WTC11 (cell line): ENCODE results near the gene FXYD7. TPM values are rescaled to one million over a fixed set of nuclear protein-coding genes. Genes with fewer than 3 reads are reported as not detected.
"Not testable (repeated sequence)": the region's sequence is repeated elsewhere in the genome, so short reads cannot be mapped to it uniquely, and the experiment has no call there.

Experiments used
- ATAC-seq: fragments of 200-7000 bp; cut with Tn5 transposase; 2 replicates; pipeline ENCODE4 v1.10.0; 2021; ENCODE audit warnings: mild to moderate bottlenecking, moderate library complexity
- CTCF ChIA-PET: fragments of 300-600 bp; sonication (Branson Sonifier 250); formaldehyde crosslinking; loops from one replicate; lab custom pipeline; 2021; ENCODE audit warnings: antibody characterized with exemption; lab: Charles Lee
- POLR2A ChIA-PET: fragments of 350-600 bp; sonication (Branson Sonifier 250); formaldehyde crosslinking; loops from one replicate; lab custom pipeline; 2021; ENCODE audit warnings: antibody characterized with exemption; lab: Charles Lee
- DNase-seq: peaks from one replicate; pipeline ENCODE4 v3.0.0; 2021; ENCODE audit warnings: low spot score
- H3K27ac Mint-ChIP-seq: 2 replicates; pipeline ENCODE4 v1.8.0; 2021; ENCODE audit warnings: mixed read lengths
- H3K27me3 Mint-ChIP-seq: 2 replicates; pipeline ENCODE4 v1.8.0; 2021; ENCODE audit warnings: low read depth, mild to moderate bottlenecking, moderate library complexity, mixed read lengths
- H3K36me3 Mint-ChIP-seq: 2 replicates; pipeline ENCODE4 v1.8.0; 2021; ENCODE audit warnings: mixed read lengths
- H3K4me1 Mint-ChIP-seq: 2 replicates; pipeline ENCODE4 v1.8.0; 2022; ENCODE audit warnings: mixed read lengths
- H3K4me3 Mint-ChIP-seq: 2 replicates; pipeline ENCODE4 v1.8.0; 2021; ENCODE audit warnings: mild to moderate bottlenecking, moderate library complexity, mixed read lengths
- H3K9me3 Mint-ChIP-seq: 2 replicates; pipeline ENCODE4 v1.8.0; 2021; ENCODE audit warnings: mixed read lengths
- ATF2 ChIP-seq: sonication (generic); formaldehyde crosslinking; IDR thresholded peaks from 2 replicates; pipeline ENCODE4 v1.8.1; 2022; ENCODE audit warnings: low read depth, missing genetic modification reagents, borderline replicate concordance
- CREB1 ChIP-seq: sonication (generic); formaldehyde crosslinking; IDR thresholded peaks from 2 replicates; pipeline ENCODE4 v1.8.0; 2023; ENCODE audit warnings: mild to moderate bottlenecking, missing genetic modification reagents
- E2F5 ChIP-seq: sonication (generic); formaldehyde crosslinking; IDR thresholded peaks from 2 replicates; pipeline ENCODE4 v1.8.1; 2022; ENCODE audit warnings: mild to moderate bottlenecking, moderate library complexity, missing genetic modification reagents
- FOXP1 ChIP-seq: sonication (generic); formaldehyde crosslinking; IDR thresholded peaks from 2 replicates; pipeline ENCODE4 v1.8.0; 2022; ENCODE audit warnings: missing genetic modification reagents, mild to moderate bottlenecking, moderate library complexity, borderline replicate concordance
- FOXP4 ChIP-seq: sonication (generic); formaldehyde crosslinking; IDR thresholded peaks from 2 replicates; pipeline ENCODE4 v1.8.0; 2022; ENCODE audit warnings: mild to moderate bottlenecking, missing genetic modification reagents
- GABPB1 ChIP-seq: sonication (generic); formaldehyde crosslinking; IDR thresholded peaks from 2 replicates; pipeline ENCODE4 v1.8.1; 2023; ENCODE audit warnings: mild to moderate bottlenecking, missing genetic modification reagents
- MYBL2 ChIP-seq: sonication (generic); formaldehyde crosslinking; IDR thresholded peaks from 2 replicates; pipeline ENCODE4 v1.8.1; 2023; ENCODE audit warnings: mild to moderate bottlenecking, moderate library complexity, missing genetic modification reagents
- NFATC4 ChIP-seq: fragments of 250-450 bp; sonication (Bioruptor Pico); IDR thresholded peaks from 2 replicates; pipeline ENCODE4 v1.9.0; 2021; ENCODE audit warnings: mild to moderate bottlenecking
- NFE2L1 ChIP-seq: sonication (generic); formaldehyde crosslinking; IDR thresholded peaks from 2 replicates; pipeline ENCODE4 v1.8.1; 2023; ENCODE audit warnings: missing genetic modification reagents
- NR1H2 ChIP-seq: sonication (generic); formaldehyde crosslinking; IDR thresholded peaks from 2 replicates; pipeline ENCODE4 v1.9.0; 2021; ENCODE audit warnings: mild to moderate bottlenecking, moderate library complexity, missing genetic modification reagents
- SP1 ChIP-seq: sonication (generic); formaldehyde crosslinking; conservative IDR thresholded peaks from 2 replicates; pipeline ENCODE4 v1.8.1; 2022; ENCODE audit warnings: missing genetic modification reagents
- TCF7 ChIP-seq: sonication (generic); formaldehyde crosslinking; IDR thresholded peaks from 2 replicates; pipeline ENCODE4 v1.8.0; 2022; ENCODE audit warnings: mild to moderate bottlenecking, low read depth, missing genetic modification reagents, moderate library complexity
- TEAD4 ChIP-seq: sonication (generic); formaldehyde crosslinking; IDR thresholded peaks from 2 replicates; pipeline ENCODE4 v1.8.0; 2022; ENCODE audit warnings: mild to moderate bottlenecking, missing genetic modification reagents
- TP53 ChIP-seq: sonication (generic); formaldehyde crosslinking; IDR thresholded peaks from 2 replicates; pipeline ENCODE4 v1.8.1; 2023; ENCODE audit warnings: mild to moderate bottlenecking, missing genetic modification reagents
- ZBTB43 ChIP-seq: sonication (generic); formaldehyde crosslinking; IDR thresholded peaks from 2 replicates; pipeline ENCODE4 v1.8.1; 2023; ENCODE audit warnings: mild to moderate bottlenecking, missing genetic modification reagents
- ZNF423 ChIP-seq: fragments of 250-450 bp; sonication (Bioruptor Pico); IDR thresholded peaks from 2 replicates; pipeline ENCODE4 v2.1.2; 2022; ENCODE audit warnings: mild to moderate bottlenecking, moderate library complexity
- ZNF532 ChIP-seq: fragments of 250-450 bp; sonication (Bioruptor Pico); IDR thresholded peaks from 2 replicates; pipeline ENCODE4 v1.9.0; 2021; ENCODE audit warnings: mild to moderate bottlenecking, borderline replicate concordance
- ZNF671 ChIP-seq: fragments of 250-450 bp; sonication (Bioruptor Pico); IDR thresholded peaks from 2 replicates; pipeline ENCODE4 v1.8.0; 2021; ENCODE audit warnings: mild to moderate bottlenecking
- total RNA-seq: library from RNA; stranded (reverse); gene quantifications from 3 replicates; pipeline ENCODE4 v1.2.3, GENCODE V29; 2021

FXYD7 gene
- total RNA-seq, 1 experiment from 2014 or later: 16.7 TPM

GRCh38 chr19:35184884-35185283, 41.8 kb downstream of the FXYD7 start (continued):
- TF ChIP-seq ZNF532: no peak
- no peak for TF ChIP-seq CREB1 (CRISPR knock-in tag)
- no peak for TF ChIP-seq ATF2
- no peak for TF ChIP-seq MYBL2 (CRISPR knock-in tag)
- no peak for TF ChIP-seq NFATC4
- no peak for TF ChIP-seq FOXP4 (CRISPR knock-in tag)

- TF ChIP-seq NFATC4: no peak
- TF ChIP-seq GABPB1 (CRISPR knock-in tag): no peak
- no peaks in the 10 kb centered on the region; the same call in 1 of the 2 replicates for H3K27me3 Mint-ChIP-seq
- peaks cover 4% of the 10 kb centered on the region for H3K9me3 Mint-ChIP-seq
- ATAC-seq (no peak), DNase-seq (no peak)
- H3K36me3 Mint-ChIP-seq: no peaks in the 10 kb centered on the region
- no peak overlapping the region for H3K4me3 Mint-ChIP-seq
- ChIA-PET CTCF (interaction anchor here (1.1 to 1.4 kb wide), 2 partner anchors 9 to 30 kb away, joined by 3 read pairs; no protein-coding TSS in a partner anchor), POLR2A (interaction anchor here (0.6 kb wide), 1 partner anchor 427 kb away, joined by 3 read pairs; no protein-coding TSS in a partner anchor)
- H3K27ac Mint-ChIP-seq: no peak overlapping the region
- H3K4me1 Mint-ChIP-seq: peaks cover 7% of the 10 kb centered on the region
Measured at GRCh38 chr19:35194012-35194984, 51.2 kb downstream of the FXYD7 start.

- ATAC-seq: no peak
- POLR2A ChIA-PET: no interaction called here
- Mint-ChIP-seq H3K27ac (no peak overlapping the region), H3K4me1 (peaks cover 19% of the 10 kb centered on the region), H3K4me3 (no peak overlapping the region), H3K36me3 (no peaks in the 10 kb centered on the region), H3K9me3 (peaks cover 4% of the 10 kb centered on the region)
- CTCF ChIA-PET: no interaction called here
- TF ChIP-seq TEAD4: no peak
- TF ChIP-seq FOXP1 (CRISPR knock-in tag): no peak
- TF ChIP-seq E2F5 (CRISPR knock-in tag): no peak
- no peak for TF ChIP-seq NFE2L1 (CRISPR knock-in tag)
- no peak for TF ChIP-seq TP53 (CRISPR knock-in tag)
- no peak for TF ChIP-seq MYBL2 (CRISPR knock-in tag)
- no peak for TF ChIP-seq FOXP4 (CRISPR knock-in tag)
- no peak for TF ChIP-seq SP1 (CRISPR knock-in tag)
- no peak for TF ChIP-seq ZBTB43
- no peak for TF ChIP-seq ZNF423 (CRISPR knock-in tag)
- no peak for TF ChIP-seq ZNF671
- TF ChIP-seq TCF7 (CRISPR knock-in tag): no peak
- no peak for TF ChIP-seq NR1H2 (CRISPR knock-in tag)
- TF ChIP-seq, all 79 proteins: peak for 0
- no peak for DNase-seq
- peaks cover 3% of the 10 kb centered on the region; the same call in 1 of the 2 replicates for H3K27me3 Mint-ChIP-seq
Measured at GRCh38 chr19:35195830-35196229, 52.8 kb downstream of the FXYD7 start.

GRCh38 chr19:35196861-35197260, 53.8 kb downstream of the FXYD7 start:
- H3K27ac Mint-ChIP-seq, CTCF ChIA-PET, H3K9me3 Mint-ChIP-seq, ATAC-seq, H3K36me3 Mint-ChIP-seq, H3K4me3 Mint-ChIP-seq, DNase-seq, POLR2A ChIA-PET, H3K27me3 Mint-ChIP-seq: not testable (repeated sequence)
- peaks cover 30% of the 10 kb centered on the region for H3K4me1 Mint-ChIP-seq
